ENCODE measurements around the gene LGALS9. TPM values are rescaled to one million over a fixed set of nuclear protein-coding genes. Genes with fewer than 3 reads are reported as not detected.
"Not testable (repeated sequence)": the region's sequence is repeated elsewhere in the genome, so short reads cannot be mapped to it uniquely, and the experiment has no call there.

LGALS9 gene
- total and polyA plus RNA-seq, 7 donors: 4.3 to 11.7 (median 10.3) TPM

DNA sequence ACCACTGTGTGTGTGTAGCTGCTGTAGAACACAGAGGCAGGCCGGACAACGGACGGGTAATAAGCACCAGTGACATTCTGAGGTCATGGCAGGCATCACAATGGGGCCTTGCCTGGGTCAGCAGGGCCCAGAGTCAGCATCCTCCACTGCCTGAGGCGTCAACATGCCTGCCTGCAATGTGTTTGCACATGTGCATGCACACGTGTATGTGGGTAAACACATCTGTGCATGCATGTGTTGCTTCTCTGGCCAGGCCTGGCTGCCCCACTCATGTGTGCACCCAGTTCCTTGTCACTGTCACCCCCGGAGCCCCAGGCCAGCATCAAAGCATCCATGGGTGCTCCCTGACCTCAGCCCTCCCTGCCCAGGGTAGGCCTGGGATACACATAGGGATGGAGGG, 43.3 kb downstream of the LGALS9 start:
- DNase-seq: no peak
- intact Hi-C loops (cut with DNase I): no loop called here
- H3K36me3 ChIP-seq (ENCODE audit: insufficient read depth in 1 of 2, low read depth in 1 of 2): no peaks in the 10 kb centered on the region
- TF ChIP-seq, protein P1, sequence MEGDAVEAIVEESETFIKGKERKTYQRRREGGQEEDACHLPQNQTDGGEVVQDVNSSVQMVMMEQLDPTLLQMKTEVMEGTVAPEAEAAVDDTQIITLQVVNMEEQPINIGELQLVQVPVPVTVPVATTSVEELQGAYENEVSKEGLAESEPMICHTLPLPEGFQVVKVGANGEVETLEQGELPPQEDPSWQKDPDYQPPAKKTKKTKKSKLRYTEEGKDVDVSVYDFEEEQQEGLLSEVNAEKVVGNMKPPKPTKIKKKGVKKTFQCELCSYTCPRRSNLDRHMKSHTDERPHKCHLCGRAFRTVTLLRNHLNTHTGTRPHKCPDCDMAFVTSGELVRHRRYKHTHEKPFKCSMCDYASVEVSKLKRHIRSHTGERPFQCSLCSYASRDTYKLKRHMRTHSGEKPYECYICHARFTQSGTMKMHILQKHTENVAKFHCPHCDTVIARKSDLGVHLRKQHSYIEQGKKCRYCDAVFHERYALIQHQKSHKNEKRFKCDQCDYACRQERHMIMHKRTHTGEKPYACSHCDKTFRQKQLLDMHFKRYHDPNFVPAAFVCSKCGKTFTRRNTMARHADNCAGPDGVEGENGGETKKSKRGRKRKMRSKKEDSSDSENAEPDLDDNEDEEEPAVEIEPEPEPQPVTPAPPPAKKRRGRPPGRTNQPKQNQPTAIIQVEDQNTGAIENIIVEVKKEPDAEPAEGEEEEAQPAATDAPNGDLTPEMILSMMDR (IDR thresholded peaks at IDR 0.05): no peak
- H3K4me1 ChIP-seq: no peaks in the 10 kb centered on the region
- H3K9me3 ChIP-seq: no peaks in the 10 kb centered on the region
- no peak overlapping the region for H3K27ac ChIP-seq
- H3K27me3 ChIP-seq (ENCODE audit: insufficient read depth in 3 of 3, low read length in 2 of 3): no peaks in the 10 kb centered on the region
- WGBS, 3 donors: 78 to 89% (median 87%) methylated on average over 6 of the region's 6 CpGs
- no peak for ATAC-seq
- no peak overlapping the region for H3K4me3 ChIP-seq

DNA sequence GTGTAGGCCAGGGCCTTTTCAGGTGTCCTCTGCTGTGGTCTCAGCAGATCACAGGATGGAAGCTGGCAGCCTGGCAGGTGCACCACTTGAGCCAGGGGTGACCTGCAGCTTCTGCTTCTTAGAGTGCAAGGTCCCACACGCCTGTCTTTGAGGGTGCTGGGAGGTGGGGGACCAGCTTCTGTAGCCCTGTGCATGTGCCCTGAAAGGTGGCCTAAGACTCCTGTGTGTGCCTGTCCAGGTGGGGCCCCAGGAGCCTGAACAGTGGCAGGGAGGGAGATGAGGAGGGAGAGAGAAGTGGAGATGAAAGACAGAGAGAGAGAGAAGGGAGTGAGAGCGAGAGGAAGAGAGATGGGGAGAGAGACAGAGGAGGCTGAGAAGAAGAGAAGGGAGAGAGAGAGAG, 46.2 kb downstream of the LGALS9 start:
- TF ChIP-seq, protein P1 (IDR thresholded peaks at IDR 0.05): no peak
- H3K4me3 ChIP-seq: no peak overlapping the region
- WGBS, 3 donors: 64 to 89% (median 77%) methylated on average over 2 of the region's 2 CpGs
- H3K27me3 ChIP-seq (ENCODE audit: insufficient read depth in 3 of 3, low read length in 2 of 3): no peaks in the 10 kb centered on the region
- DNase-seq (no peak), ATAC-seq (no peak)
- no peaks in the 10 kb centered on the region for H3K9me3 ChIP-seq
- no peaks in the 10 kb centered on the region for H3K4me1 ChIP-seq
- no peak overlapping the region for H3K27ac ChIP-seq
- H3K36me3 ChIP-seq (ENCODE audit: insufficient read depth in 1 of 2, low read depth in 1 of 2): no peaks in the 10 kb centered on the region
- intact Hi-C loops (cut with DNase I): no loop called here

DNA sequence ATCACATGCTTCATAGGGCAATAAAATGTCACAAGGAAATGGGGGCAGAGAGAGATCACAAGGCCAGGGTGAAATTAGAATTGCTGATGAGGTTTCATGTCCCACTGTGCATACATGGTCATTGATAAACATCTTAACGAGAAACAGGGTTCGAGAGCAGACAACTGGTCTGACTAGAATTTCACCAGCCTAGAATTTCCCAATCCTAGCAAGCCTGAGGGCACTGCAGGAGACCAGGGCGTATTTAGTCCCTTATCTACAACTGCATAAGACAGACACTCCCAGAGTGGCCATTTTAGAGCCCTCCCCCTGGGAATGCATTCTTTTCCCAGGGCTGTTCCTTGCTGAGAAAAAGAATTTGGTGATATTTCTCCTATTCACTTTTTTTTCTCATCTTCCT, 55.3 kb downstream of the LGALS9 start:
- H3K27ac ChIP-seq; H3K27me3 ChIP-seq (ENCODE audit: insufficient read depth in 3 of 3, low read length in 2 of 3); DNase-seq; intact Hi-C loops (cut with DNase I); H3K4me3 ChIP-seq; H3K4me1 ChIP-seq; H3K9me3 ChIP-seq; ATAC-seq; H3K36me3 ChIP-seq (ENCODE audit: insufficient read depth in 1 of 2, low read depth in 1 of 2): not testable (repeated sequence)
- 62 to 78% (median 71%) methylated on average over 3 of the region's 3 CpGs for WGBS, 3 donors

DNA sequence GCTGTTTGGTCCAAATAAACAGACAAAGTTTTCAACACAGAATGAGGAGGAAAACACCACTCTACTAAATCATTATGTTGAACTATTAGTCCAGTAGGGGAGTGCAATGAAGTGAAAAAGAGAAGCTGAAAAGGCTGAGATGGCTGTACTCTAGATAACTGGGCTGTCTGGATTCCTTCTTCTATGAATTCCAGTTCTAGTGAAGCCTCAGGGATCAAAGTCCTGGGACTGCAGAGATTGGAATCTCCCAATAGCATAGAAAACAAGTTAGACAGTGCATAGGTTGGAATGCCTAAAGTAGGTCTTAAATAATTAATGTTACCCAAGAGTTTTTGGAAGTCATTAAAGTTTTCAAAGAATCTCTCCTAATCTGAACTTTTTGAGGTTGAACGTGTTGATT, 59.9 kb downstream of the LGALS9 start:
- 80 to 91% (median 88%) methylated on average over 1 of the region's 1 CpG for WGBS, 3 donors
- H3K27me3 ChIP-seq (ENCODE audit: insufficient read depth in 3 of 3, low read length in 2 of 3): peaks cover 0 to 2% (median 0%) of the 10 kb centered on the region in 3 donors
- TF ChIP-seq, protein P1 (IDR thresholded peaks at IDR 0.05): no peak
- no peak overlapping the region for H3K4me3 ChIP-seq
- no peak for DNase-seq
- H3K9me3 ChIP-seq: peaks cover 16% of the 10 kb centered on the region
- no peaks in the 10 kb centered on the region for H3K36me3 ChIP-seq (ENCODE audit: insufficient read depth in 1 of 2, low read depth in 1 of 2)
- intact Hi-C loops (cut with DNase I): no loop called here
- H3K4me1 ChIP-seq: no peaks in the 10 kb centered on the region
- no peak overlapping the region for H3K27ac ChIP-seq
- no peak for ATAC-seq

DNA sequence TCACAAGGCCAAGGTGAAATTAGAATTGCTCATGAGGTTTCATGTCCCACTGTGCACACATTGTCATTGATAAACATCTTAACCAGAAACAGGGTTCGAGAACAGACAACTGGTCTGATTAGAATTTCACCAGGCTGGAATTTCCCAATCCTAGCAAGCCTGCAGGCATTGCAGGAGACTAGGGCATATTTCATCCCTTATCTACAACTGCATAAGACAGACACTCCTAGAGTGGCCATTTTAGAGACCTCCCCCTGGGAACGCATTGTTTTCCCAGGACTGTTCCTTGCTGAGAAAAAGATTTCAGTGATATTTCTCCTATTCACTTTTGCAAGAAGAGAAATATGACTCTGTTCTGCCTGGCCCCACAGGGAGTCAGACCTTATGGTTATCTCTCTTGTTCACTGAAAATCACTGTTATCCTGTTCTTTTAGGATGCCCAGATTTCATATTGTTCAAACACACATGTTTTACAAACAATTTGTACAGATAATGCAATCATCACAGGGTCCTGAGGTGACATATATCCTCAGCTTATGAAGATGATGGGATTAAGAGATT, 64.3 kb downstream of the LGALS9 start:
- H3K36me3 ChIP-seq (ENCODE audit: insufficient read depth in 1 of 2, low read depth in 1 of 2); H3K27me3 ChIP-seq (ENCODE audit: insufficient read depth in 3 of 3, low read length in 2 of 3); H3K4me1 ChIP-seq; DNase-seq; H3K27ac ChIP-seq; ATAC-seq; intact Hi-C loops (cut with DNase I); H3K4me3 ChIP-seq: not testable (repeated sequence)
- WGBS, 3 donors: 65 to 75% (median 73%) methylated on average over 2 of the region's 2 CpGs
- peaks cover 11% of the 10 kb centered on the region for H3K9me3 ChIP-seq

Other genes with a start within 250 kb of the LGALS9 start
- gene KSR1, start 174.7 kb upstream of the LGALS9 start, total RNA-seq: 10 to 100 TPM; 46.5 to 93.0 (median 70.7) TPM
- gene KSR1, start 174.7 kb upstream of the LGALS9 start, polyA plus RNA-seq: 10 to 100 TPM in 2 of 3 donors, 1 to 10 TPM in 1; 7.8 to 14.5 (median 12.9) TPM
- gene NOS2, start 169.3 kb downstream of the LGALS9 start, total RNA-seq: under 1 TPM; 0.06 to 0.79 (median 0.29) TPM
- gene NOS2, start 169.3 kb downstream of the LGALS9 start, polyA plus RNA-seq: under 1 TPM; 0.09 to 0.14 (median 0.09) TPM

All from psoas muscle (tissue), 8 donors.